GM19395 (cell line): ENCODE results near the gene MBOAT2.

Experiments
- ATAC-seq: cut with Tn5 transposase; IDR thresholded peaks from one replicate; pipeline ENCODE4 v1.9.1; 2021; ENCODE audit warnings: mild to moderate bottlenecking, moderate library complexity; ENCODE audit not compliant: unreplicated experiment

The MBOAT2 gene

GRCh38 chr2:8867363-8867762 lies 136.1 kb downstream of the MBOAT2 start:
- no peak for ATAC-seq

- ATAC-seq: no peak
These were observed 140.0 kb downstream of the MBOAT2 start for GRCh38 chr2:8863331-8863953.

GRCh38 chr2:8862230-8862629 lies 141.3 kb downstream of the MBOAT2 start:
- ATAC-seq: no peak

- ATAC-seq: no peak
These were observed 141.7 kb downstream of the MBOAT2 start for GRCh38 chr2:8861797-8862196.

GRCh38 chr2:8860239-8860638 lies 143.2 kb downstream of the MBOAT2 start:
- ATAC-seq: no peak

- no peak for ATAC-seq
These were observed 144.6 kb downstream of the MBOAT2 start for GRCh38 chr2:8858910-8859309.

GRCh38 chr2:8858264-8858663 lies 145.2 kb downstream of the MBOAT2 start:
- no peak for ATAC-seq

GRCh38 chr2:8857709-8858108 lies 145.8 kb downstream of the MBOAT2 start:
- ATAC-seq: no peak

GRCh38 chr2:8856176-8856575 lies 147.3 kb downstream of the MBOAT2 start:
- ATAC-seq: no peak

GRCh38 chr2:8855010-8855409 lies 148.5 kb downstream of the MBOAT2 start:
- no peak for ATAC-seq

GRCh38 chr2:8853426-8853825 lies 150.1 kb downstream of the MBOAT2 start:
- ATAC-seq: no peak

- ATAC-seq: no peak
These were observed 151.5 kb downstream of the MBOAT2 start for GRCh38 chr2:8851811-8852560.

GRCh38 chr2:8850845-8851487 lies 152.5 kb downstream of the MBOAT2 start:
- ATAC-seq: no peak

GRCh38 chr2:8849327-8849726 lies 154.2 kb downstream of the MBOAT2 start:
- ATAC-seq: no peak

GRCh38 chr2:8848328-8849100 lies 155.0 kb downstream of the MBOAT2 start:
- ATAC-seq: no peak

- no peak for ATAC-seq
These were observed 156.1 kb downstream of the MBOAT2 start for GRCh38 chr2:8847400-8847799.

GRCh38 chr2:8841932-8842331 lies 161.6 kb downstream of the MBOAT2 start:
- no peak for ATAC-seq

GRCh38 chr2:8840475-8841091 lies 162.9 kb downstream of the MBOAT2 start:
- no peak for ATAC-seq

- no peak for ATAC-seq
These were observed 164.1 kb downstream of the MBOAT2 start for GRCh38 chr2:8839189-8839965.

- no peak for ATAC-seq
These were observed 165.7 kb downstream of the MBOAT2 start for GRCh38 chr2:8837795-8838140.
